ENCODE data around the gene CS.
"Not testable (repeated sequence)": the region's sequence is repeated elsewhere in the genome, so short reads cannot be mapped to it uniquely, and the experiment has no call there.

CS gene

GRCh38 chr12:56336361-56337167 lies 36.4 kb upstream of the CS start:
- Histone ChIP-seq H3K4me1 (ENCODE audit: control insufficient read depth in 2 of 2, insufficient read depth in 2 of 2, low read length in 2 of 2) (peaks cover 6 to 11% of the 10 kb centered on the region in 2 donors), H3K36me3 (ENCODE audit: control insufficient read depth in 2 of 2, insufficient read depth in 2 of 2, low read length in 2 of 2) (no peaks in the 10 kb centered on the region), H3K27ac (ENCODE audit: low read depth in 2 of 2, low read length in 2 of 2) (no peak overlapping the region), H3K27me3 (ENCODE audit: control insufficient read depth in 2 of 2, insufficient read depth in 2 of 2, low read length in 2 of 2) (no peaks in the 10 kb centered on the region), H3K4me3 (ENCODE audit: low read length in 2 of 2) (no peak overlapping the region), H3K9me3 (ENCODE audit: control insufficient read depth in 2 of 2, low read length in 2 of 2) (no peaks in the 10 kb centered on the region), H3K9ac (ENCODE audit: low read depth in 1 of 2, low read length in 2 of 2) (no peak overlapping the region)

- not testable (repeated sequence) for H3K27ac ChIP-seq (ENCODE audit: low read depth in 2 of 2, low read length in 2 of 2); H3K27me3 ChIP-seq (ENCODE audit: control insufficient read depth in 2 of 2, insufficient read depth in 2 of 2, low read length in 2 of 2); H3K9ac ChIP-seq (ENCODE audit: low read depth in 1 of 2, low read length in 2 of 2); H3K36me3 ChIP-seq (ENCODE audit: control insufficient read depth in 2 of 2, insufficient read depth in 2 of 2, low read length in 2 of 2); H3K9me3 ChIP-seq (ENCODE audit: control insufficient read depth in 2 of 2, low read length in 2 of 2); H3K4me3 ChIP-seq (ENCODE audit: low read length in 2 of 2)
- H3K4me1 ChIP-seq (ENCODE audit: control insufficient read depth in 2 of 2, insufficient read depth in 2 of 2, low read length in 2 of 2) = peaks cover 6 to 11% of the 10 kb centered on the region in 2 donors
Measured at GRCh38 chr12:56335527-56335926, 35.4 kb upstream of the CS start.

- Histone ChIP-seq H3K9me3 (ENCODE audit: control insufficient read depth in 2 of 2, low read length in 2 of 2) (no peaks in the 10 kb centered on the region), H3K4me1 (ENCODE audit: control insufficient read depth in 2 of 2, insufficient read depth in 2 of 2, low read length in 2 of 2) (peaks cover 6 to 11% of the 10 kb centered on the region in 2 donors), H3K9ac (ENCODE audit: low read depth in 1 of 2, low read length in 2 of 2) (peak overlapping the region; percentile 87 to 88), H3K27me3 (ENCODE audit: control insufficient read depth in 2 of 2, insufficient read depth in 2 of 2, low read length in 2 of 2) (no peaks in the 10 kb centered on the region), H3K4me3 (ENCODE audit: low read length in 2 of 2) (peak overlapping the region; percentile 74 to 93), H3K36me3 (ENCODE audit: control insufficient read depth in 2 of 2, insufficient read depth in 2 of 2, low read length in 2 of 2) (no peaks in the 10 kb centered on the region), H3K27ac (ENCODE audit: low read depth in 2 of 2, low read length in 2 of 2) (peak overlapping the region; percentile 93 to 95)
Measured at GRCh38 chr12:56334490-56334793, 34.3 kb upstream of the CS start.

DNA sequence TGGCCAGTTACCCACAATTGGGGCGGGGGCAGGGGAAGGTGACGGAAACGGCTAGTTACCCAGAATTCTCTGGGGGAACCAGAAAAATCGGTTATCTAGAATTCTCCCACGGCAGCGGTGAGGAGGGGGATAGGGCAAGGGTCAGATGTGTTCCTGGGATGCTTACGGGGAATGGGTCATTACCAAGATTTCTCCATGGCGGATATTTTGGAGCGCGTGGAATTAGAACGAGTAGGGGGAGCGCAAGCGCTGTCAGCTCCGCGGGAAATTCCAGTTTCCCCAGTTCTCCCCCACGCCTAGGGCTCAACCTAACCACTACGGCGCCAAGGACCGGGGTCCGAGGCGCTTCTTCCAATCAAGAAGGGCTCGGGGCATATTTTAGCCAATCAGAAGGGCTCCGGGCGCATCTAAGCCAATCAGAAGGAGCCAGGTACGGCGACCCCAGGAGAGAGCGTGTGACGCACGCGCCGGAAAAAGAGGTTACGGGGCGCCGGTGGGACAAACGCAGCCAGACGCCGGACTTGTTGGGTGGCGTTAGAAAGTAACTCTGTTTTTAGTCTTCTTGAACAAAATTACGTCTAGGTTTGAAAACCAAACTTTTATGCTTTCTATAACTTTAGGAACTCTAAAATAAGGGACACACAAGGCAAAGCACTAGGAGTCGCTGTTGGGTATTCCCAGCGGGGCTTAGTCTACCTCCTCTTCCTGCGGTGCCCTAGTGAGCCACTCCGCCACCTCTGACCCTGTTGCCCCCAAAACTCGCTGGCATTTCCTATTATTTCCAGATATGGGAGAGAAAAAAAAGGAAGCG lies 33.8 kb upstream of the CS start, which contains the start of gene PAN2:
PAN2 (minus strand) TSS at position 322 of the 811 bp plus-strand sequence. CDS start 906 bp downstream, outside the sequence.
- Histone ChIP-seq H3K36me3 (ENCODE audit: control insufficient read depth in 2 of 2, insufficient read depth in 2 of 2, low read length in 2 of 2) (no peaks in the 10 kb centered on the region), H3K4me1 (ENCODE audit: control insufficient read depth in 2 of 2, insufficient read depth in 2 of 2, low read length in 2 of 2) (peaks cover 6 to 11% of the 10 kb centered on the region in 2 donors), H3K27ac (ENCODE audit: low read depth in 2 of 2, low read length in 2 of 2) (peak within 1 kb of the TSS; percentile 93 to 95), H3K4me3 (ENCODE audit: low read length in 2 of 2) (peak within 1 kb of the TSS; percentile 74 to 93), H3K9ac (ENCODE audit: low read depth in 1 of 2, low read length in 2 of 2) (peak within 1 kb of the TSS; percentile 87 to 88), H3K9me3 (ENCODE audit: control insufficient read depth in 2 of 2, low read length in 2 of 2) (no peaks in the 10 kb centered on the region), H3K27me3 (ENCODE audit: control insufficient read depth in 2 of 2, insufficient read depth in 2 of 2, low read length in 2 of 2) (no peaks in the 10 kb centered on the region)

DNA sequence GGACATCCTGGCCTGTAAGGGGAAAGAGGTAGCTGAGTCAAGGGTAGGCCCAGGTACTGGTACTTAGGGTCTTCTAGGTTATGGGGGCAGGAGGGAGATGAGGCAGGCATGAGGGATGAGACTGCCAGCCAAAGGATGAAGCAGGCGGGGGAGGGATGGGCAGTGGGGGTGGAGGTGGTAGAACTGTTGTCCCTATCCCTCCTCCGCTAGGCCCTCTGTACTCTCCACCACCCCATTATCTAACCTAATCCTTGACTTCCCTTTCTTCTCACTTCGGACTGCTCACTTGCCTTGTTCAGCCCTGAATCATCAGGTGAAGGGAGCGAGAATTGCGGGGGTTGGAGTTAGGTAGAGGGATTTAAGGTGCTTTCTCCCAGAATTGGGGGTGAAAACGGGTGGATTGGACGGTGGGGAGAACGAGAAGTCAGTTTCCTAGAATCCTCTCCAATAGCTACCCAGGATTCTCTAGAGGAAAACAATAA lies 33.1 kb upstream of the CS start:
- H3K27me3 ChIP-seq (ENCODE audit: control insufficient read depth in 2 of 2, insufficient read depth in 2 of 2, low read length in 2 of 2) = no peaks in the 10 kb centered on the region
- no peaks in the 10 kb centered on the region for H3K9me3 ChIP-seq (ENCODE audit: control insufficient read depth in 2 of 2, low read length in 2 of 2)
- H3K36me3 ChIP-seq (ENCODE audit: control insufficient read depth in 2 of 2, insufficient read depth in 2 of 2, low read length in 2 of 2) = peaks cover under 1 to 3% of the 10 kb centered on the region in 2 donors
- H3K4me1 ChIP-seq (ENCODE audit: control insufficient read depth in 2 of 2, insufficient read depth in 2 of 2, low read length in 2 of 2) = peaks cover 6 to 11% of the 10 kb centered on the region in 2 donors
- peak overlapping the region; percentile 74 to 93 for H3K4me3 ChIP-seq (ENCODE audit: low read length in 2 of 2)
- H3K9ac ChIP-seq (ENCODE audit: low read depth in 1 of 2, low read length in 2 of 2) = peak overlapping the region; percentile 87 to 88
- peak overlapping the region; percentile 93 to 95 for H3K27ac ChIP-seq (ENCODE audit: low read depth in 2 of 2, low read length in 2 of 2)

DNA sequence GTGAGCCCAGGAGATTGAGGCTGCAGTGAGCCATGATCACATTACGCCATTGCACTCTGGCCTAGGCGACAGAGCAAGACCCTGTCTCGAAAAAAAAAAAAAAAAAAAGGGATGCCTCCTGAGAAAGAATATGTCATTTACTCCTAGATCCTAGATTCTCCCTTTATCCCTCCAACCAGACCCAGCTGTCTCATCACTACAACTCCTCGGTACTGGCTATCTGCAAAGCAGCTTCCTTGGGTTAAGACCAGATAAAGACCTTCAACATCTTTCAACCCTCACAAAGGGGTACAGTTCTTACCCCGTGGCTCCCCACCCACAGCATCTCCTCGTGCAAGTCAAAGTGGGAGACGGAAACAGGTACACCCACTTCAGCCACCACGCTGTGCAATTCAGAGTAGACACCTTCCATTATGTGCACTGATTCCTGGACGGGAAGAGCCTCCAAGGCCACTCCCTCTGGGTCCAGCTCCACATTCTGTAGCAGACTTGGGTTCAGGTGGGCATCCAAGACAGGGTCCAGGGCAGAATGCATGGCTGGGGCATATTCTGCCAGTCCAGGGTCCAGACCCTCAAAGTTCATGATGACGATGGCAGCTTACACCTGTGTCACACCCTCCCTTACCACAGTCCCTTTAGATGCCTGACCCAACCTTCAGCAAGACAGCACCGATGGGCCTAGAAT lies 32.5 kb upstream of the CS start:
- no peaks in the 10 kb centered on the region for H3K9me3 ChIP-seq (ENCODE audit: control insufficient read depth in 2 of 2, low read length in 2 of 2)
- H3K4me3 ChIP-seq (ENCODE audit: low read length in 2 of 2) = peak overlapping the region; percentile 74 to 93
- H3K27ac ChIP-seq (ENCODE audit: low read depth in 2 of 2, low read length in 2 of 2) = peak overlapping the region; percentile 93 to 95

GRCh38 chr12:56330936-56331490 lies 30.9 kb upstream of the CS start:
- H3K4me3 ChIP-seq (ENCODE audit: low read length in 2 of 2) = no peak overlapping the region
- no peaks in the 10 kb centered on the region for H3K27me3 ChIP-seq (ENCODE audit: control insufficient read depth in 2 of 2, insufficient read depth in 2 of 2, low read length in 2 of 2)
- no peak overlapping the region for H3K9ac ChIP-seq (ENCODE audit: low read depth in 1 of 2, low read length in 2 of 2)
- H3K27ac ChIP-seq (ENCODE audit: low read depth in 2 of 2, low read length in 2 of 2) = no peak overlapping the region
- H3K4me1 ChIP-seq (ENCODE audit: control insufficient read depth in 2 of 2, insufficient read depth in 2 of 2, low read length in 2 of 2) = peaks cover 6 to 11% of the 10 kb centered on the region in 2 donors
- peaks cover 18 to 25% of the 10 kb centered on the region in 2 donors for H3K36me3 ChIP-seq (ENCODE audit: control insufficient read depth in 2 of 2, insufficient read depth in 2 of 2, low read length in 2 of 2)
- no peaks in the 10 kb centered on the region for H3K9me3 ChIP-seq (ENCODE audit: control insufficient read depth in 2 of 2, low read length in 2 of 2)

More for the DNA sequence above, 32.5 kb upstream of the CS start:
- H3K27me3 ChIP-seq (ENCODE audit: control insufficient read depth in 2 of 2, insufficient read depth in 2 of 2, low read length in 2 of 2) = no peaks in the 10 kb centered on the region
- H3K9ac ChIP-seq (ENCODE audit: low read depth in 1 of 2, low read length in 2 of 2) = peak overlapping the region; percentile 87 to 88
- H3K4me1 ChIP-seq (ENCODE audit: control insufficient read depth in 2 of 2, insufficient read depth in 2 of 2, low read length in 2 of 2) = peaks cover 6 to 11% of the 10 kb centered on the region in 2 donors
- peaks cover 6 to 9% of the 10 kb centered on the region in 2 donors for H3K36me3 ChIP-seq (ENCODE audit: control insufficient read depth in 2 of 2, insufficient read depth in 2 of 2, low read length in 2 of 2)

- no peaks in the 10 kb centered on the region for H3K4me1 ChIP-seq (ENCODE audit: control insufficient read depth in 2 of 2, insufficient read depth in 2 of 2, low read length in 2 of 2)
- peaks cover 57 to 67% of the 10 kb centered on the region in 2 donors for H3K36me3 ChIP-seq (ENCODE audit: control insufficient read depth in 2 of 2, insufficient read depth in 2 of 2, low read length in 2 of 2)
- no peaks in the 10 kb centered on the region for H3K9me3 ChIP-seq (ENCODE audit: control insufficient read depth in 2 of 2, low read length in 2 of 2)
- H3K4me3 ChIP-seq (ENCODE audit: low read length in 2 of 2) = no peak overlapping the region
- no peaks in the 10 kb centered on the region for H3K27me3 ChIP-seq (ENCODE audit: control insufficient read depth in 2 of 2, insufficient read depth in 2 of 2, low read length in 2 of 2)
- H3K27ac ChIP-seq (ENCODE audit: low read depth in 2 of 2, low read length in 2 of 2) = no peak overlapping the region
- H3K9ac ChIP-seq (ENCODE audit: low read depth in 1 of 2, low read length in 2 of 2) = no peak overlapping the region
Measured at GRCh38 chr12:56326533-56326932, 26.4 kb upstream of the CS start.

GRCh38 chr12:56326126-56326525 lies 26.0 kb upstream of the CS start:
- Histone ChIP-seq H3K9me3 (ENCODE audit: control insufficient read depth in 2 of 2, low read length in 2 of 2) (no peaks in the 10 kb centered on the region), H3K27ac (ENCODE audit: low read depth in 2 of 2, low read length in 2 of 2) (no peak overlapping the region), H3K4me3 (ENCODE audit: low read length in 2 of 2) (no peak overlapping the region), H3K4me1 (ENCODE audit: control insufficient read depth in 2 of 2, insufficient read depth in 2 of 2, low read length in 2 of 2) (no peaks in the 10 kb centered on the region), H3K27me3 (ENCODE audit: control insufficient read depth in 2 of 2, insufficient read depth in 2 of 2, low read length in 2 of 2) (no peaks in the 10 kb centered on the region), H3K9ac (ENCODE audit: low read depth in 1 of 2, low read length in 2 of 2) (no peak overlapping the region), H3K36me3 (ENCODE audit: control insufficient read depth in 2 of 2, insufficient read depth in 2 of 2, low read length in 2 of 2) (peaks cover 57 to 67% of the 10 kb centered on the region in 2 donors)

Measured in mucosa of rectum (tissue), 2 donors.